HepG2 (cell line): ENCODE measurements around the gene ARHGEF10L. TPM values are rescaled to one million over a fixed set of nuclear protein-coding genes. Genes with fewer than 3 reads are reported as not detected.

Experiments
- ATAC-seq: fragments of 200-7000 bp; cut with Tn5 transposase; 3 replicates; pipeline ENCODE4 v1.9.1; 2020; ENCODE audit warnings: mild to moderate bottlenecking, moderate library complexity
- BruUV-seq: library from RNA; stranded (reverse); fragments of 400-500 nt; replicated peaks from 2 replicates; lab custom pipeline; 2021; lab: Mats Ljungman, UMichigan
- CTCF ChIA-PET: fragments of 300-600 bp; formaldehyde crosslinking; extraction: SDS; loops from one replicate; lab custom pipeline; 2021; ENCODE audit warnings: low total read pairs, inconsistent platforms, low intra/inter-chr PET ratio; lab: Yijun Ruan, JAX
- POLR2A ChIA-PET: fragments of 350-600 bp; sonication (Branson Sonifier 250); formaldehyde crosslinking; loops from one replicate; lab custom pipeline; 2020; ENCODE audit warnings: antibody characterized with exemption, inconsistent platforms; lab: Yijun Ruan, JAX
- DNase-seq: peaks from one replicate; pipeline ENCODE4 v3.0.0-alpha.2; 2015; ENCODE audit warnings: low spot score
- FAIRE-seq: peaks from 3 replicates; lab custom pipeline; 2011; peaks lifted over from hg19 to GRCh38; lab: Jason Lieb, UNC
- H2AFZ ChIP-seq: one replicate; pipeline ENCODE4 v1.6.1; 2011; ENCODE audit warnings: low read length, inconsistent platforms
- H3K27ac ChIP-seq: fragments of 300-600 bp; 3 replicates; pipeline ENCODE4 v1.8.0; 2011; ENCODE audit warnings: mixed run types, mild to moderate bottlenecking, mixed read lengths, low read length, inconsistent platforms; ENCODE audit not compliant: insufficient read depth; ENCODE audit errors: extremely low read length
- H3K27me3 ChIP-seq, 2 experiments: fragments of 200-600 bp in 1 of 2; 2 replicates in 1 of 2; 3 replicates in 1 of 2; pipeline versions ENCODE4 v1.6.0 to v1.8.0; 2011; ENCODE audit warnings: low read length in 2 of 2, mild to moderate bottlenecking in 2 of 2, moderate library complexity in 2 of 2, inconsistent platforms in 1 of 2; ENCODE audit not compliant: insufficient read depth in 2 of 2, control insufficient read depth in 1 of 2
- H3K36me3 ChIP-seq, 2 experiments: fragments of 200-600 bp in 1 of 2; replicated peaks in 1 of 2; 2 replicates in 1 of 2; 3 replicates in 1 of 2; pipeline versions ENCODE4 v1.5.1 to v1.8.0; 2011; ENCODE audit warnings: low read length in 2 of 2, inconsistent platforms in 1 of 2; ENCODE audit not compliant: insufficient read depth in 2 of 2, control insufficient read depth in 1 of 2
- H3K4me1 ChIP-seq: 2 replicates; pipeline ENCODE4 v1.5.1; 2012; ENCODE audit warnings: low read length, inconsistent platforms; ENCODE audit not compliant: insufficient read depth
- H3K4me2 ChIP-seq: 2 replicates; pipeline ENCODE4 v1.6.0; 2011; ENCODE audit warnings: low read depth, low read length, inconsistent platforms
- H3K4me3 ChIP-seq, 3 experiments: fragments of 200-600 bp in 1 of 3; sonication (generic), shearing (Covaris generic) in 1 of 3; replicated peaks in 1 of 3; 2 replicates each; pipeline ENCODE4 v1.5.1; 2011 to 2016; ENCODE audit warnings: low read length in 3 of 3, inconsistent platforms in 2 of 3, low read depth in 2 of 3, mild to moderate bottlenecking in 2 of 3, control low read depth in 1 of 3, mixed read lengths in 1 of 3; ENCODE audit not compliant: insufficient read depth in 1 of 3
- H3K79me2 ChIP-seq: one replicate; pipeline ENCODE4 v1.6.1; 2011; ENCODE audit warnings: low read length, inconsistent platforms; ENCODE audit not compliant: insufficient read depth
- H3K9ac ChIP-seq: 2 replicates; pipeline ENCODE4 v1.6.0; 2011; ENCODE audit warnings: mild to moderate bottlenecking, low read depth, low read length, inconsistent platforms; ENCODE audit not compliant: insufficient read depth
- H3K9me3 ChIP-seq: 2 replicates; pipeline ENCODE4 v1.5.1; 2012; ENCODE audit warnings: mild to moderate bottlenecking, low read length
- H4K20me1 ChIP-seq: 2 replicates; pipeline ENCODE4 v1.6.0; 2011; ENCODE audit warnings: inconsistent platforms, mild to moderate bottlenecking, low read length, moderate library complexity; ENCODE audit not compliant: insufficient read depth
- MYPOP ChIP-seq: sonication (generic); formaldehyde crosslinking; IDR thresholded peaks from 2 replicates; pipeline ENCODE4 v1.8.1; 2023; ENCODE audit warnings: mild to moderate bottlenecking, moderate library complexity, missing genetic modification reagents
- NCOR1 ChIP-seq: fragments of 200-600 bp; sonication (generic); IDR thresholded peaks from 2 replicates; pipeline ENCODE4 v1.7.0; 2017; ENCODE audit warnings: antibody characterized with exemption, low read length, borderline replicate concordance
- NR3C1 ChIP-seq: sonication (generic); formaldehyde crosslinking; IDR thresholded peaks from 2 replicates; pipeline ENCODE4 v1.4.0; 2020; ENCODE audit warnings: missing genetic modification reagents
- YY1 ChIP-seq: IDR thresholded peaks from 2 replicates; pipeline ENCODE4 v1.6.1; 2011; ENCODE audit warnings: low read length, low read depth, moderate library complexity, mild to moderate bottlenecking; ENCODE audit not compliant: insufficient read depth, insufficient replicate concordance
- ZMYM3 ChIP-seq: sonication (generic); formaldehyde crosslinking; IDR thresholded peaks from 2 replicates; pipeline ENCODE4 v1.5.1; 2020; ENCODE audit warnings: mild to moderate bottlenecking, missing genetic modification reagents
- ZNF563 ChIP-seq: sonication (generic); formaldehyde crosslinking; IDR thresholded peaks from 2 replicates; pipeline ENCODE4 v1.8.0; 2022; ENCODE audit warnings: mild to moderate bottlenecking, moderate library complexity, missing genetic modification reagents
- WGBS: methylation state at CpG from one replicate; pipeline ENCODE4 v1.1.6; 2017; ENCODE audit warnings: low lambda C conversion rate; 5-methylcytosine and 5-hydroxymethylcytosine counted together
- in situ Hi-C: cut with HindIII; loops from 2 replicates; pipeline ENCODE4 v1.10.0; 2017; ENCODE audit warnings: low pct_unique_long_range_greater_than_20kb; ENCODE audit not compliant: extremely low pct_ligation_motif_present
- intact Hi-C: fragments of 100-400 bp; cut with micrococcal nuclease; formaldehyde crosslinking; loops from one replicate; pipeline ENCODE4 v1.10.0; 2022; ENCODE audit not compliant: unreplicated experiment
- polyA plus RNA-seq, 8 experiments: library from polyadenylated mRNA; depleted of rRNA in 3 of 8; stranded (reverse) in 7 of 8; unstranded in 1 of 8; fragments of >200 nt; fragmentation: Illumina TruSeq in 4 of 8; extraction: Trizol in 4 of 8; gene quantifications; 2 replicates each; pipeline versions ENCODE4 v1.2.1 to v1.2.3, GENCODE V29; 2011 to 2016; ENCODE audit warnings: low read depth in 4 of 8, missing spikeins in 1 of 8, mixed read lengths in 1 of 8; ENCODE audit not compliant: insufficient read depth in 1 of 8
- total RNA-seq, 5 experiments: library from RNA; depleted of rRNA; stranded (reverse); fragments of >200 nt; fragmentation: Illumina TruSeq; extraction: Trizol; gene quantifications; 2 replicates each; pipeline ENCODE4 v1.2.3, GENCODE V29; 2016; ENCODE audit warnings: low read depth in 1 of 5

Gene ARHGEF10L
- total and polyA plus RNA-seq, 2 of the 13 experiments (the other 11 are each of a cell fraction or from before 2014, with no cell fraction given): 46.5 to 78.3 TPM

GRCh38 chr1:17539118-17539476 is 401 bp upstream of the ARHGEF10L start:
- in situ Hi-C loops (no loop called here), intact Hi-C loops (loop anchor here (2.0 kb wide), 1 partner anchor 44 kb away; no protein-coding TSS in a partner anchor)
- Histone ChIP-seq H2AFZ (no peak overlapping the region), H3K4me2 (peak overlapping the region; percentile 68), H3K9ac (peak overlapping the region; percentile 49; the same call in 1 of the 2 replicates), H3K9me3 (no peaks in the 10 kb centered on the region), H3K27me3 (peaks cover 1 to 15% of the 10 kb centered on the region in 2 experiments; a peak in 2 of 5 replicates), H3K4me1 (peaks cover 49% of the 10 kb centered on the region), H4K20me1 (no peaks in the 10 kb centered on the region), H3K4me3 (peak overlapping the region; percentile 50 to 70 (median 52); a peak in 5 of 6 replicates), H3K27ac (no peak overlapping the region), H3K79me2 (peaks cover 3% of the 10 kb centered on the region), H3K36me3 (no peaks in the 10 kb centered on the region)
- TF ChIP-seq NCOR1: no peak
- TF ChIP-seq MYPOP (CRISPR knock-in tag): 0 out of 2 replicates have a peak, but pooled peaks have one; percentile 26
- 0 out of 2 replicates have a peak, but pooled peaks have one; percentile 42 for TF ChIP-seq ZMYM3 (CRISPR knock-in tag)
- 0 out of 2 replicates have a peak, but pooled peaks have one; percentile 5 for TF ChIP-seq ZNF563 (CRISPR knock-in tag)
- no peak for TF ChIP-seq NR3C1 (CRISPR knock-in tag)
- TF ChIP-seq YY1: no peak
- POLR2A ChIA-PET: interaction anchor here (0.7 to 2.1 kb wide), 2 partner anchors 31 to 49 kb away, joined by 3 to 10 read pairs; no protein-coding TSS in a partner anchor
- BruUV-seq: no TSS peak
- CTCF ChIA-PET: no interaction called here
- FAIRE-seq: no peak
- DNase-seq: no peak
- 4% methylated on average over 14 of the region's 20 CpGs for WGBS
- ATAC-seq: no peak
